Keratinocyte (primary cell): ENCODE measurements around the gene CDH16. TPM values are rescaled to one million over a fixed set of nuclear protein-coding genes. Genes with fewer than 3 reads are reported as not detected.

ENCODE experiments used
- DNase-seq: peaks from one replicate; pipeline ENCODE4 v3.0.0-alpha.2; 2011; ENCODE audit warnings: low read depth, missing footprints, low spot score
- FAIRE-seq: peaks from 2 replicates; lab custom pipeline; 2011; peaks lifted over from hg19 to GRCh38; lab: Jason Lieb, UNC
- H2AFZ ChIP-seq: 2 replicates; pipeline ENCODE4 v1.6.0; 2012; ENCODE audit warnings: low read length, control low read depth, inconsistent platforms; ENCODE audit not compliant: control insufficient read depth
- H3K27ac ChIP-seq: 2 replicates; pipeline ENCODE4 v1.5.1; 2011; ENCODE audit warnings: low read length; ENCODE audit not compliant: control insufficient read depth, insufficient read depth
- H3K27me3 ChIP-seq: 3 replicates; pipeline ENCODE4 v1.6.0; 2011; ENCODE audit warnings: low read length; ENCODE audit not compliant: control insufficient read depth, insufficient read depth; ENCODE audit errors: extremely low read depth
- H3K36me3 ChIP-seq, 2 experiments: 2 replicates in 1 of 2; 3 replicates in 1 of 2; pipeline ENCODE4 v1.5.1; 2011; ENCODE audit warnings: low read length in 2 of 2, mild to moderate bottlenecking in 1 of 2; ENCODE audit not compliant: control insufficient read depth in 2 of 2, insufficient read depth in 2 of 2; ENCODE audit errors: extremely low read depth in 1 of 2
- H3K4me1 ChIP-seq: 3 replicates; pipeline ENCODE4 v1.5.1; 2011; ENCODE audit warnings: low read length; ENCODE audit not compliant: control insufficient read depth, insufficient read depth; ENCODE audit errors: extremely low read depth
- H3K4me2 ChIP-seq: 3 replicates; pipeline ENCODE4 v1.6.0; 2011; ENCODE audit warnings: low read depth, low read length; ENCODE audit not compliant: control insufficient read depth, insufficient read depth; ENCODE audit errors: extremely low read depth
- H3K4me3 ChIP-seq, 3 experiments: fragments of 200-600 bp in 1 of 3; sonication (generic) in 1 of 3; 2 replicates in 2 of 3; 3 replicates in 1 of 3; pipeline ENCODE4 v1.5.1; 2011 to 2016; ENCODE audit warnings: low read length in 3 of 3, mild to moderate bottlenecking in 3 of 3, control low read depth in 2 of 3, inconsistent platforms in 1 of 3, low read depth in 1 of 3, mixed read lengths in 1 of 3, mixed run types in 1 of 3, moderate library complexity in 1 of 3; ENCODE audit not compliant: control insufficient read depth in 2 of 3, insufficient read depth in 2 of 3; ENCODE audit errors: extremely low read depth in 1 of 3
- H3K79me2 ChIP-seq: 2 replicates; pipeline ENCODE4 v1.6.0; 2012; ENCODE audit warnings: low read length; ENCODE audit not compliant: control insufficient read depth, insufficient read depth
- H3K9ac ChIP-seq: 3 replicates; pipeline ENCODE4 v1.6.0; 2011; ENCODE audit warnings: low read length; ENCODE audit not compliant: control insufficient read depth, insufficient read depth; ENCODE audit errors: extremely low read depth
- H3K9me1 ChIP-seq: 3 replicates; pipeline ENCODE4 v1.6.0; 2011; ENCODE audit warnings: low read length; ENCODE audit not compliant: control insufficient read depth, insufficient read depth; ENCODE audit errors: extremely low read depth
- H3K9me3 ChIP-seq: 2 replicates; pipeline ENCODE4 v1.5.1; 2012; ENCODE audit warnings: low read depth, low read length; ENCODE audit not compliant: control insufficient read depth
- H4K20me1 ChIP-seq: 3 replicates; pipeline ENCODE4 v1.6.0; 2011; ENCODE audit warnings: low read length; ENCODE audit not compliant: control insufficient read depth, insufficient read depth; ENCODE audit errors: extremely low read depth
- CTCF ChIP-seq, 3 experiments: IDR thresholded peaks in 1 of 3; conservative IDR thresholded peaks in 1 of 3; optimal IDR thresholded peaks in 1 of 3; 2 replicates in 2 of 3; 3 replicates in 1 of 3; pipeline versions ENCODE3 to v1.5.1; 2011; ENCODE audit warnings: low read length in 3 of 3, mild to moderate bottlenecking in 3 of 3, moderate library complexity in 2 of 3, control low read depth in 1 of 3, inconsistent platforms in 1 of 3; ENCODE audit not compliant: insufficient read depth in 2 of 3; ENCODE audit errors: extremely low read depth in 1 of 3
- EZH2 ChIP-seq: IDR thresholded peaks from one replicate; pipeline ENCODE4 v1.6.1; 2012; ENCODE audit warnings: inconsistent platforms, mild to moderate bottlenecking, low read length, moderate library complexity
- dilution Hi-C: fragments of 300-500 bp; cut with MboI; formaldehyde crosslinking; loops from one replicate; pipeline ENCODE4 v1.7.0; 2020; ENCODE audit warnings: low sequenced_read_pairs; ENCODE audit not compliant: extremely low pct_ligation_motif_present
- polyA plus RNA-seq, 5 experiments: library from polyadenylated mRNA; depleted of rRNA in 3 of 5; stranded (reverse) in 3 of 5; stranded (forward) in 1 of 5; unstranded in 1 of 5; fragments of >200 nt; gene quantifications; 1 replicate in 1 of 5; 2 replicates in 3 of 5; 3 replicates in 1 of 5; pipeline versions ENCODE4 v1.2.1 to v1.2.3, GENCODE V29; 2011 to 2012; ENCODE audit warnings: missing spikeins in 2 of 5, low read depth in 1 of 5, low replicate concordance in 1 of 5

CDH16 gene
- polyA plus RNA-seq, 1 donor (not counting 4 experiments of a cell fraction or from before 2014, with no cell fraction given), result 0.45 TPM

GRCh38 chr16:66936889-66937554 is 18.3 kb upstream of the CDH16 start:
- H3K27ac ChIP-seq, result no peak overlapping the region
- H3K9me1 ChIP-seq, result peaks cover 5% of the 10 kb centered on the region
- H4K20me1 ChIP-seq, result peaks cover 8% of the 10 kb centered on the region
- H3K4me3 ChIP-seq, result peak overlapping the region in 1 of 3 experiments; percentile 77
- no peak for DNase-seq
- H2AFZ ChIP-seq, result no peak overlapping the region
- H3K79me2 ChIP-seq, result peaks cover 52% of the 10 kb centered on the region
- dilution Hi-C loops, result no loop called here
- FAIRE-seq, result no peak
- peak overlapping the region; percentile 16 for H3K4me2 ChIP-seq
- peaks cover 41 to 52% of the 10 kb centered on the region in 2 experiments for H3K36me3 ChIP-seq
- no peak overlapping the region for H3K9ac ChIP-seq
- H3K27me3 ChIP-seq, result no peaks in the 10 kb centered on the region
- no peak for TF ChIP-seq EZH2
- TF ChIP-seq CTCF (optimal IDR thresholded peaks at IDR 0.05 in 1 of 3, IDR thresholded peaks at IDR 0.05 in 1 of 3, conservative IDR thresholded peaks at IDR 0.05 in 1 of 3; ENCODE audit: extremely low read depth in 1 of 3, insufficient read depth in 2 of 3, low read length in 3 of 3), result no peak
- no peaks in the 10 kb centered on the region for H3K9me3 ChIP-seq
- peaks cover 18% of the 10 kb centered on the region for H3K4me1 ChIP-seq

- DNase-seq (no peak), FAIRE-seq (peak; percentile 52)
- peaks cover 5% of the 10 kb centered on the region for H3K9me1 ChIP-seq
- peak overlapping the region; percentile 95 for H3K9ac ChIP-seq
- dilution Hi-C loops, result no loop called here
- H3K79me2 ChIP-seq, result peaks cover 52% of the 10 kb centered on the region
- TF ChIP-seq EZH2 (no peak), CTCF (optimal IDR thresholded peaks at IDR 0.05 in 1 of 3, IDR thresholded peaks at IDR 0.05 in 1 of 3, conservative IDR thresholded peaks at IDR 0.05 in 1 of 3; ENCODE audit: extremely low read depth in 1 of 3, insufficient read depth in 2 of 3, low read length in 3 of 3) (no peak)
- no peaks in the 10 kb centered on the region for H3K9me3 ChIP-seq
- peaks cover 36 to 46% of the 10 kb centered on the region in 2 experiments for H3K36me3 ChIP-seq
- H3K4me1 ChIP-seq, result peaks cover 18% of the 10 kb centered on the region
- peaks cover 8% of the 10 kb centered on the region for H4K20me1 ChIP-seq
- peak overlapping the region; percentile 94 for H3K4me2 ChIP-seq
- H3K27me3 ChIP-seq, result no peaks in the 10 kb centered on the region
- no peak overlapping the region for H2AFZ ChIP-seq
- no peak overlapping the region for H3K27ac ChIP-seq
- peak overlapping the region; percentile 72 to 86 (median 77) for H3K4me3 ChIP-seq
Measured at GRCh38 chr16:66936462-66936861, 17.8 kb upstream of the CDH16 start.
